ENCODE measurements around the gene PRPH2. TPM values are rescaled to one million over a fixed set of nuclear protein-coding genes. Genes with fewer than 3 reads are reported as not detected.
A peak's percentile ranks its signal among the peaks of the same experiment; 100 is the strongest.

PRPH2 gene
- total RNA-seq, 1 donor from 2014 or later = not detected

GRCh38 chr6:42745640-42746462 is 23.5 kb upstream of the PRPH2 start, which contains the start of gene TBCC:
TBCC (minus strand) TSS chr6:42746103; CDS start chr6:42746073, 30 bp downstream.
- DNase-seq (ENCODE audit: low spot score, unreplicated experiment) = peak; percentile 79
- no peak for TF ChIP-seq CTCF (IDR thresholded peaks at IDR 0.05; ENCODE audit: unreplicated experiment)
- Mint-ChIP-seq H3K9me3 (ENCODE audit: low read depth) (no peaks in the 10 kb centered on the region), H3K27ac (peak within 1 kb of the TSS; percentile 99), H3K36me3 (ENCODE audit: insufficient read depth) (peaks cover 1% of the 10 kb centered on the region), H3K4me1 (ENCODE audit: low read depth) (peaks cover 22% of the 10 kb centered on the region), H3K27me3 (no peaks in the 10 kb centered on the region), H3K4me3 (ENCODE audit: low read depth) (peak within 1 kb of the TSS; percentile 96)

- Mint-ChIP-seq H3K27me3 (no peaks in the 10 kb centered on the region), H3K9me3 (ENCODE audit: low read depth) (no peaks in the 10 kb centered on the region), H3K4me1 (ENCODE audit: low read depth) (peaks cover 22% of the 10 kb centered on the region), H3K4me3 (ENCODE audit: low read depth) (peak overlapping the region; percentile 96), H3K36me3 (ENCODE audit: insufficient read depth) (peaks cover 1% of the 10 kb centered on the region), H3K27ac (peak overlapping the region; percentile 90)
- peak; percentile 14 for DNase-seq (ENCODE audit: low spot score, unreplicated experiment)
- no peak for TF ChIP-seq CTCF (IDR thresholded peaks at IDR 0.05; ENCODE audit: unreplicated experiment)
Measured at GRCh38 chr6:42745083-42745639, 22.8 kb upstream of the PRPH2 start.

GRCh38 chr6:42744351-42744893 is 22.0 kb upstream of the PRPH2 start:
- Mint-ChIP-seq H3K27ac (peak overlapping the region; percentile 90), H3K27me3 (no peaks in the 10 kb centered on the region), H3K9me3 (ENCODE audit: low read depth) (no peaks in the 10 kb centered on the region), H3K4me3 (ENCODE audit: low read depth) (peak overlapping the region; percentile 96), H3K4me1 (ENCODE audit: low read depth) (peaks cover 22% of the 10 kb centered on the region), H3K36me3 (ENCODE audit: insufficient read depth) (peaks cover 1% of the 10 kb centered on the region)
- no peak for DNase-seq (ENCODE audit: low spot score, unreplicated experiment)
- TF ChIP-seq CTCF (IDR thresholded peaks at IDR 0.05; ENCODE audit: unreplicated experiment) = no peak

GRCh38 chr6:42742116-42742894 is 19.9 kb upstream of the PRPH2 start:
- H3K4me3 Mint-ChIP-seq (ENCODE audit: low read depth) = peak overlapping the region; percentile 17
- peak overlapping the region; percentile 84 for H3K27ac Mint-ChIP-seq
- H3K4me1 Mint-ChIP-seq (ENCODE audit: low read depth) = peaks cover 12% of the 10 kb centered on the region
- H3K27me3 Mint-ChIP-seq = peaks cover 6% of the 10 kb centered on the region
- DNase-seq (ENCODE audit: low spot score, unreplicated experiment) = no peak
- no peaks in the 10 kb centered on the region for H3K9me3 Mint-ChIP-seq (ENCODE audit: low read depth)
- peaks cover 1% of the 10 kb centered on the region for H3K36me3 Mint-ChIP-seq (ENCODE audit: insufficient read depth)
- no peak for TF ChIP-seq CTCF (IDR thresholded peaks at IDR 0.05; ENCODE audit: unreplicated experiment)

GRCh38 chr6:42740725-42741124 is 18.3 kb upstream of the PRPH2 start:
- H3K4me3 Mint-ChIP-seq (ENCODE audit: low read depth) = no peak overlapping the region
- peaks cover under 1% of the 10 kb centered on the region for H3K36me3 Mint-ChIP-seq (ENCODE audit: insufficient read depth)
- peaks cover 11% of the 10 kb centered on the region for H3K4me1 Mint-ChIP-seq (ENCODE audit: low read depth)
- peaks cover 6% of the 10 kb centered on the region for H3K27me3 Mint-ChIP-seq
- DNase-seq (ENCODE audit: low spot score, unreplicated experiment) = no peak
- no peaks in the 10 kb centered on the region for H3K9me3 Mint-ChIP-seq (ENCODE audit: low read depth)
- no peak overlapping the region for H3K27ac Mint-ChIP-seq
- no peak for TF ChIP-seq CTCF (IDR thresholded peaks at IDR 0.05; ENCODE audit: unreplicated experiment)
